DMS 273 treated with DMSO at 0.1 percent for 48 hours (cell line): ENCODE measurements around the gene DLX1.

Experiments used
- DNase-seq: peaks from one replicate; lab custom pipeline; 2025; lab: John Stamatoyannopoulos, UW

DLX1 gene

GRCh38 chr2:172087207-172087779, 2.0 kb downstream of the DLX1 start:
- no peak for DNase-seq

GRCh38 chr2:172087780-172088244, 2.5 kb downstream of the DLX1 start:
- no peak for DNase-seq

GRCh38 chr2:172088245-172089004, 3.1 kb downstream of the DLX1 start:
- DNase-seq = no peak

- DNase-seq = no peak
Observed at GRCh38 chr2:172089005-172089504, 3.7 kb downstream of the DLX1 start.

- no peak for DNase-seq
Observed at GRCh38 chr2:172089633-172090032, 4.3 kb downstream of the DLX1 start.

GRCh38 chr2:172090044-172090961, 5.0 kb downstream of the DLX1 start:
- DNase-seq = no peak

- no peak for DNase-seq
Observed at GRCh38 chr2:172091000-172091641, 5.8 kb downstream of the DLX1 start.

GRCh38 chr2:172091761-172092566, 6.7 kb downstream of the DLX1 start:
- DNase-seq = no peak

GRCh38 chr2:172092716-172093415, 7.6 kb downstream of the DLX1 start:
- no peak for DNase-seq

- DNase-seq = no peak
Observed at GRCh38 chr2:172093416-172094293, 8.3 kb downstream of the DLX1 start.

- no peak for DNase-seq
Observed at GRCh38 chr2:172094294-172095145, 9.2 kb downstream of the DLX1 start.

- peak; percentile 53 for DNase-seq
Observed at GRCh38 chr2:172095146-172095904, 10.0 kb downstream of the DLX1 start.

GRCh38 chr2:172095905-172096625, 10.8 kb downstream of the DLX1 start:
- DNase-seq = no peak

GRCh38 chr2:172096626-172097547, 11.6 kb downstream of the DLX1 start:
- DNase-seq = peak; percentile 39

- peak; percentile 29 for DNase-seq
Observed at GRCh38 chr2:172097557-172098131, 12.3 kb downstream of the DLX1 start.

- DNase-seq = no peak
Observed at GRCh38 chr2:172098287-172098649, 13.0 kb downstream of the DLX1 start.
